ENCODE results near the gene FMN1. TPM values are rescaled to one million over a fixed set of nuclear protein-coding genes. Genes with fewer than 3 reads are reported as not detected.

Gene FMN1
- total RNA-seq, 1 donor from 2014 or later = 4.0 TPM

GRCh38 chr15:33083232-33084081, 111.1 kb downstream of the FMN1 start:
- H3K27me3 Mint-ChIP-seq (ENCODE audit: low read depth) = no peaks in the 10 kb centered on the region
- H3K36me3 Mint-ChIP-seq (ENCODE audit: low read depth) = no peaks in the 10 kb centered on the region
- no peaks in the 10 kb centered on the region for H3K9me3 Mint-ChIP-seq (ENCODE audit: low read depth)
- H3K4me1 Mint-ChIP-seq (ENCODE audit: low read depth) = peaks cover 8% of the 10 kb centered on the region
- no peak for DNase-seq (ENCODE audit: low spot score)
- TF ChIP-seq, protein P1, sequence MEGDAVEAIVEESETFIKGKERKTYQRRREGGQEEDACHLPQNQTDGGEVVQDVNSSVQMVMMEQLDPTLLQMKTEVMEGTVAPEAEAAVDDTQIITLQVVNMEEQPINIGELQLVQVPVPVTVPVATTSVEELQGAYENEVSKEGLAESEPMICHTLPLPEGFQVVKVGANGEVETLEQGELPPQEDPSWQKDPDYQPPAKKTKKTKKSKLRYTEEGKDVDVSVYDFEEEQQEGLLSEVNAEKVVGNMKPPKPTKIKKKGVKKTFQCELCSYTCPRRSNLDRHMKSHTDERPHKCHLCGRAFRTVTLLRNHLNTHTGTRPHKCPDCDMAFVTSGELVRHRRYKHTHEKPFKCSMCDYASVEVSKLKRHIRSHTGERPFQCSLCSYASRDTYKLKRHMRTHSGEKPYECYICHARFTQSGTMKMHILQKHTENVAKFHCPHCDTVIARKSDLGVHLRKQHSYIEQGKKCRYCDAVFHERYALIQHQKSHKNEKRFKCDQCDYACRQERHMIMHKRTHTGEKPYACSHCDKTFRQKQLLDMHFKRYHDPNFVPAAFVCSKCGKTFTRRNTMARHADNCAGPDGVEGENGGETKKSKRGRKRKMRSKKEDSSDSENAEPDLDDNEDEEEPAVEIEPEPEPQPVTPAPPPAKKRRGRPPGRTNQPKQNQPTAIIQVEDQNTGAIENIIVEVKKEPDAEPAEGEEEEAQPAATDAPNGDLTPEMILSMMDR (IDR thresholded peaks at IDR 0.05) = no peak
- H3K4me3 Mint-ChIP-seq (ENCODE audit: unreplicated experiment) = no peak overlapping the region
- no peak overlapping the region for H3K27ac Mint-ChIP-seq (ENCODE audit: unreplicated experiment)

GRCh38 chr15:33080006-33080405, 114.5 kb downstream of the FMN1 start:
- H3K9me3 Mint-ChIP-seq (ENCODE audit: low read depth) = no peaks in the 10 kb centered on the region
- no peak overlapping the region for H3K27ac Mint-ChIP-seq (ENCODE audit: unreplicated experiment)
- TF ChIP-seq, protein P1 (IDR thresholded peaks at IDR 0.05) = no peak
- no peak for DNase-seq (ENCODE audit: low spot score)
- no peaks in the 10 kb centered on the region for H3K27me3 Mint-ChIP-seq (ENCODE audit: low read depth)
- no peak overlapping the region for H3K4me3 Mint-ChIP-seq (ENCODE audit: unreplicated experiment)
- H3K36me3 Mint-ChIP-seq (ENCODE audit: low read depth) = no peaks in the 10 kb centered on the region
- H3K4me1 Mint-ChIP-seq (ENCODE audit: low read depth) = peaks cover 3% of the 10 kb centered on the region

DNA sequence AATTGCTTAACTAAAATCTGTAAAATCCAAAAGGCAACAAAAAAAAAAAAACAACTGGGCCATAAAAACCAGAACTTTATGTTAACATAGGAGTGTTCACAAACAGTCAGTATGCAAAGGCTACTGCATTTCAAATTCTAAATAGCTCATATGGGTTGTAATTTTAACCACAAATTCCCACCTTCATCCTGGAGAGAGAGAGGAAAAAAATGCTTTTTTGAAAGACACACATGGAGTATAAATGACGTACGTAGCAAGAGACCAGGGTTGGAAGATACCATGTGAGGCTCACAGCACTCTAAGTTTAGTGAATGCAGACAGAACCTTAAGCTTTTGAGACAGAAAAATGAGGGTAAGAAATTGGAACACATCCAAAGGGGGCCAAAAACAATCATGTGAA, 115.9 kb downstream of the FMN1 start:
- H3K27me3 Mint-ChIP-seq (ENCODE audit: low read depth) = no peaks in the 10 kb centered on the region
- DNase-seq (ENCODE audit: low spot score) = no peak
- H3K9me3 Mint-ChIP-seq (ENCODE audit: low read depth) = no peaks in the 10 kb centered on the region
- TF ChIP-seq, protein P1 (IDR thresholded peaks at IDR 0.05) = no peak
- no peaks in the 10 kb centered on the region for H3K36me3 Mint-ChIP-seq (ENCODE audit: low read depth)
- peaks cover 3% of the 10 kb centered on the region for H3K4me1 Mint-ChIP-seq (ENCODE audit: low read depth)
- H3K27ac Mint-ChIP-seq (ENCODE audit: unreplicated experiment) = no peak overlapping the region
- H3K4me3 Mint-ChIP-seq (ENCODE audit: unreplicated experiment) = no peak overlapping the region

GRCh38 chr15:33076937-33077336, 117.6 kb downstream of the FMN1 start:
- H3K27ac Mint-ChIP-seq (ENCODE audit: unreplicated experiment) = no peak overlapping the region
- H3K27me3 Mint-ChIP-seq (ENCODE audit: low read depth) = no peaks in the 10 kb centered on the region
- DNase-seq (ENCODE audit: low spot score) = no peak
- no peaks in the 10 kb centered on the region for H3K9me3 Mint-ChIP-seq (ENCODE audit: low read depth)
- no peak overlapping the region for H3K4me3 Mint-ChIP-seq (ENCODE audit: unreplicated experiment)
- TF ChIP-seq, protein P1 (IDR thresholded peaks at IDR 0.05) = no peak
- H3K36me3 Mint-ChIP-seq (ENCODE audit: low read depth) = no peaks in the 10 kb centered on the region
- no peaks in the 10 kb centered on the region for H3K4me1 Mint-ChIP-seq (ENCODE audit: low read depth)

DNA sequence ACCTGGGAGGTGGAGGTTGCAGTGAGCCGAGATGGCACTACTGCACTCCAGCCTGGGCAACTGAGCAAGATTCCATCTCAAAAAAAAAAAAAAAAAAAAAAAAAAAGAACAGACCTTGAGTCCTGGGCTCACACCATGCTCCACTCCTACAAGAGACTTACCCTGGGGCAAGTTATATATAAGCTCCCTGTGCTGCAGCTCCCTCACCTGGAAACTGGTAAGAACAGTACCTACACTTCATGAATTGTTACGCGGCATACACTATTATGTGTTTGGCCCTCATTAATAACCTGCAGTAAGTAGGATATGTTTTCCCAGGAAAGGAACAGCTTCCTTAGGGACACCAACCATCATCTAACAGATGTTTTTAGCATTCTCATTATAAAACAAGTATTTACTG, 119.6 kb downstream of the FMN1 start:
- H3K36me3 Mint-ChIP-seq (ENCODE audit: low read depth) = no peaks in the 10 kb centered on the region
- no peak overlapping the region for H3K27ac Mint-ChIP-seq (ENCODE audit: unreplicated experiment)
- DNase-seq (ENCODE audit: low spot score) = no peak
- TF ChIP-seq, protein P1 (IDR thresholded peaks at IDR 0.05) = peak; percentile 32
- no peaks in the 10 kb centered on the region for H3K4me1 Mint-ChIP-seq (ENCODE audit: low read depth)
- H3K9me3 Mint-ChIP-seq (ENCODE audit: low read depth) = no peaks in the 10 kb centered on the region
- H3K27me3 Mint-ChIP-seq (ENCODE audit: low read depth) = no peaks in the 10 kb centered on the region
- H3K4me3 Mint-ChIP-seq (ENCODE audit: unreplicated experiment) = no peak overlapping the region

All from chondrocyte (in vitro differentiated cells).